Endothelial cell of umbilical vein (primary cell): ENCODE data around the gene GTF2H3. TPM values are rescaled to one million over a fixed set of nuclear protein-coding genes. Genes with fewer than 3 reads are reported as not detected.

Experiments
- BruUV-seq: library from RNA; stranded (reverse); fragments of 400-500 nt; replicated peaks from 2 replicates; lab custom pipeline; 2021; lab: Mats Ljungman, UMichigan
- CTCF ChIA-PET: fragments of 300-600, 350-600 bp; sonication (Branson Sonifier 250); formaldehyde crosslinking; loops from one replicate; lab custom pipeline; 2021; ENCODE audit warnings: antibody characterized with exemption, inconsistent platforms; lab: Charles Lee
- POLR2A ChIA-PET: fragments of 300-600, 350-600 bp; sonication (Branson Sonifier 250); formaldehyde crosslinking; loops from one replicate; lab custom pipeline; 2021; ENCODE audit warnings: antibody characterized with exemption, inconsistent platforms; lab: Charles Lee
- DNase-seq: peaks from one replicate; pipeline ENCODE4 v3.0.0-alpha.2; 2011; ENCODE audit warnings: low read depth, low spot score
- FAIRE-seq: peaks from 2 replicates; lab custom pipeline; 2011; peaks lifted over from hg19 to GRCh38; lab: Jason Lieb, UNC
- H2AFZ ChIP-seq: 2 replicates; pipeline ENCODE4 v1.6.0; 2012; ENCODE audit warnings: low read depth, low read length, control low read depth, inconsistent platforms
- H3K27ac ChIP-seq: 2 replicates; pipeline ENCODE4 v1.5.1; 2011; ENCODE audit warnings: low read depth, mild to moderate bottlenecking, control low read depth, low read length, moderate library complexity; ENCODE audit not compliant: insufficient read depth
- H3K27me3 ChIP-seq, 2 experiments: 2 replicates each; pipeline versions ENCODE4 v1.6.0 to v1.6.1; 2011; ENCODE audit warnings: low read length in 2 of 2, mixed read lengths in 1 of 2; ENCODE audit not compliant: control insufficient read depth in 2 of 2, insufficient read depth in 2 of 2
- H3K36me3 ChIP-seq, 2 experiments: 2 replicates in 1 of 2; 3 replicates in 1 of 2; pipeline ENCODE4 v1.5.1; 2011; ENCODE audit warnings: low read length in 2 of 2, mild to moderate bottlenecking in 1 of 2, moderate library complexity in 1 of 2; ENCODE audit not compliant: control insufficient read depth in 2 of 2, insufficient read depth in 2 of 2; ENCODE audit errors: extremely low read depth in 1 of 2
- H3K4me1 ChIP-seq: 3 replicates; pipeline ENCODE4 v1.5.1; 2011; ENCODE audit warnings: mild to moderate bottlenecking, low read length; ENCODE audit not compliant: control insufficient read depth, insufficient read depth; ENCODE audit errors: extremely low read depth
- H3K4me2 ChIP-seq: 2 replicates; pipeline ENCODE4 v1.6.1; 2011; ENCODE audit warnings: low read length, control low read depth, mixed read lengths; ENCODE audit not compliant: insufficient read depth
- H3K4me3 ChIP-seq, 3 experiments: fragments of 200-600 bp in 1 of 3; sonication (generic), shearing (Covaris generic) in 1 of 3; replicated peaks in 1 of 3; 2 replicates each; pipeline ENCODE4 v1.5.1; 2011 to 2016; ENCODE audit warnings: control low read depth in 3 of 3, low read length in 3 of 3, mild to moderate bottlenecking in 2 of 3, inconsistent platforms in 1 of 3, low read depth in 1 of 3, moderate library complexity in 1 of 3; ENCODE audit not compliant: insufficient read depth in 1 of 3
- H3K79me2 ChIP-seq: 2 replicates; pipeline ENCODE4 v1.6.0; 2012; ENCODE audit warnings: low read length, inconsistent platforms; ENCODE audit not compliant: control insufficient read depth, insufficient read depth
- H3K9ac ChIP-seq: replicated peaks from 2 replicates; pipeline ENCODE3; 2011; ENCODE audit warnings: low read length, control low read depth; ENCODE audit not compliant: insufficient read depth; ENCODE audit errors: extremely low read depth
- H3K9me1 ChIP-seq: replicated peaks from 3 replicates; pipeline ENCODE4 v1.6.0; 2011; ENCODE audit warnings: mild to moderate bottlenecking, low read length; ENCODE audit not compliant: control insufficient read depth, insufficient read depth; ENCODE audit errors: extremely low read depth
- H3K9me3 ChIP-seq: replicated peaks from 2 replicates; pipeline ENCODE4 v1.5.1; 2012; ENCODE audit warnings: low read length, inconsistent platforms; ENCODE audit not compliant: control insufficient read depth, insufficient read depth
- H4K20me1 ChIP-seq: replicated peaks from 2 replicates; pipeline ENCODE3; 2011; ENCODE audit warnings: mild to moderate bottlenecking, low read length; ENCODE audit not compliant: control insufficient read depth, insufficient read depth; ENCODE audit errors: extremely low read depth
- CTCF ChIP-seq, 2 donors: IDR thresholded peaks; 1 replicate in 1 of 2; 2 replicates in 1 of 2; pipeline ENCODE4 v1.5.1; 2011; ENCODE audit warnings: low read length in 2 of 2, mild to moderate bottlenecking in 2 of 2, moderate library complexity in 2 of 2, control low read depth in 1 of 2, inconsistent platforms in 1 of 2, low read depth in 1 of 2; ENCODE audit not compliant: insufficient read depth in 1 of 2; ENCODE audit errors: extremely low read depth in 1 of 2
- EZH2 ChIP-seq: IDR thresholded peaks from 2 replicates; pipeline ENCODE4 v1.6.1; 2012; ENCODE audit warnings: borderline replicate concordance, low read depth, mild to moderate bottlenecking, moderate library complexity, low read length, inconsistent platforms; ENCODE audit not compliant: severe bottlenecking
- FOS ChIP-seq: IDR thresholded peaks from 2 replicates; pipeline ENCODE4 v1.6.1; 2011; ENCODE audit warnings: mild to moderate bottlenecking, low read length, moderate library complexity, borderline replicate concordance; ENCODE audit not compliant: insufficient read depth
- GATA2 ChIP-seq: IDR thresholded peaks from 2 replicates; pipeline ENCODE4 v1.7.0; 2011; ENCODE audit warnings: low read depth, mild to moderate bottlenecking, moderate library complexity, mixed read lengths, low read length; ENCODE audit not compliant: insufficient read length, insufficient read depth
- JUN ChIP-seq: IDR thresholded peaks from 2 replicates; pipeline ENCODE4 v1.6.1; 2011; ENCODE audit warnings: borderline replicate concordance, low read depth; ENCODE audit not compliant: insufficient read length, insufficient read depth
- MAX ChIP-seq: IDR thresholded peaks from 2 replicates; pipeline ENCODE4 v1.6.1; 2011; ENCODE audit not compliant: insufficient read depth, insufficient read length
- MYC ChIP-seq: IDR thresholded peaks from one replicate; pipeline ENCODE4 v1.6.1; 2011; ENCODE audit warnings: mild to moderate bottlenecking, low read depth, low read length
- POLR2A ChIP-seq: IDR thresholded peaks from 2 replicates; pipeline ENCODE4 v1.6.1; 2012; ENCODE audit warnings: low read depth, mild to moderate bottlenecking, control low read depth, low read length
- POLR2AphosphoS5 ChIP-seq: IDR thresholded peaks from 2 replicates; pipeline ENCODE4 v1.6.1; 2012; ENCODE audit warnings: low read depth, mild to moderate bottlenecking, control low read depth, low read length, moderate library complexity; ENCODE audit not compliant: insufficient read depth
- dilution Hi-C: fragments of 300-500 bp; cut with MboI; formaldehyde crosslinking; loops from one replicate; pipeline ENCODE4 v1.15.0; 2019; ENCODE audit warnings: low sequenced_read_pairs; ENCODE audit not compliant: extremely low pct_ligation_motif_present
- intact Hi-C: fragments of 100-400 bp; cut with micrococcal nuclease; formaldehyde crosslinking; loops from one replicate; pipeline ENCODE4 v1.10.0; 2022
- polyA plus RNA-seq, 4 experiments: library from polyadenylated mRNA; depleted of rRNA in 3 of 4; stranded (reverse) in 3 of 4; unstranded in 1 of 4; fragments of >200 nt; gene quantifications; 2 replicates each; pipeline versions ENCODE4 v1.2.1 to v1.2.3, GENCODE V29; 2011 to 2012; ENCODE audit warnings: missing spikeins in 1 of 4
- total RNA-seq: library from RNA; stranded (reverse); gene quantifications from 2 replicates; pipeline ENCODE4 v1.2.3, GENCODE V29; 2021

The GTF2H3 gene
- total and polyA plus RNA-seq, 2 donors (not counting 3 experiments of a cell fraction or from before 2014, with no cell fraction given), result 17.8 to 31.3 TPM

- Histone ChIP-seq H3K4me3 (no peak overlapping the region), H3K27ac (no peak overlapping the region), H3K9me1 (no peaks in the 10 kb centered on the region), H3K9me3 (no peaks in the 10 kb centered on the region), H3K9ac (no peak overlapping the region), H3K27me3 (no peaks in the 10 kb centered on the region), H3K4me1 (peaks cover 15% of the 10 kb centered on the region), H2AFZ (no peak overlapping the region), H3K4me2 (no peak overlapping the region), H4K20me1 (peaks cover 3% of the 10 kb centered on the region), H3K79me2 (peaks cover 47% of the 10 kb centered on the region), H3K36me3 (peaks cover 13 to 14% of the 10 kb centered on the region in 2 experiments)
- dilution Hi-C loops, result no loop called here
- ChIA-PET POLR2A (no interaction called here), CTCF (no interaction called here)
- no peak for TF ChIP-seq POLR2A
- no peak for TF ChIP-seq MYC
- TF ChIP-seq EZH2, result no peak
- TF ChIP-seq MAX, result no peak
- TF ChIP-seq GATA2, result no peak
- no peak for TF ChIP-seq POLR2AphosphoS5
- no peak for TF ChIP-seq FOS
- TF ChIP-seq CTCF (IDR thresholded peaks at IDR 0.05; ENCODE audit: extremely low read depth in 1 of 2, insufficient read depth in 1 of 2, low read depth in 1 of 2, low read length in 2 of 2), result no peak
- no peak for TF ChIP-seq JUN
- BruUV-seq, result no TSS peak
- intact Hi-C loops, result no loop called here
- FAIRE-seq (no peak), DNase-seq (no peak)
Observed at GRCh38 chr12:123595729-123596128, 37.9 kb upstream of the GTF2H3 start.
